ENCODE data around the gene ANXA10.

Gene ANXA10

DNA sequence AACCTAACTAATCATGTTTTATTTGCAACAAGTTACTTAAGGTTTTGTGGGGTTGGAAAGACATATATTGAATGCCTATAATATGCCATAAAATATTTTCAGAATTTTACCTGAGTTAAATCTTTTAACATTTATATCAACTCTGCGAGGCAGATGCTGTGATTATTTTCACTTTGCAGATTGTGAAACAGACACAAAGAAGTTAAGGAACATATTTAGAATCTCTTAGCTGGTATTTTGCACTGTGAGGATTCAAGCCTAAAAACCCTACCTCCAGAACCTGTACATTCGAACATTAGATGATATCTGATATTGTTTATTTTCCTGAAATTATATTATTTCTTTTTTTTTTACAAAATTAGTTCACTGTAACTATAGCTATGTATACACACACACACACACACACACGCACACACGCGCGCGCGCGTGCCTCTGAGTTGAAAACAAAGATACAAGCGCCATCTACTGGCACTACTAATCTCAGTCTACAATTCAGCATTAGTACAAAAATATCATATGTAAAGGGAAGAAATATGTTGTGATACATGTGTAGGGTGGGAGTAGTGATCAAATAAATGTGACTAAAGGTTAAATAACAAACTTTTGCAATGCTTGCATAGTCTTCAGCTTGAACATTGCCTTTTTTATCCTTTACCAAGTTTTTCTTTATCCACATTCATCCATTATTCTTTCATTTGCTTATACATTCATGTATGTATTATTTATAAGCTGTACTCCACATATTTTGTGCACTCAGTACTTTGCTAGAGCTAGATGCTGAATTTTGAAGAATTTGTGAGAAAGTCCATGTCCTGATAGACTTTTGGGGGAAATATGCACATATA lies 61.5 kb downstream of the ANXA10 start:
- TF ChIP-seq CTCF (IDR thresholded peaks at IDR 0.05; ENCODE audit: low read length) = peak; percentile 70
- TF ChIP-seq EZH2 (IDR thresholded peaks at IDR 0.05; ENCODE audit: borderline replicate concordance, low read length) = no peak
- no peak overlapping the region for H3K4me3 ChIP-seq (ENCODE audit: low read depth, low read length, poor library complexity, severe bottlenecking)

GRCh38 chr4:168154546-168155277 lies 62.4 kb downstream of the ANXA10 start:
- Histone ChIP-seq H3K4me2 (ENCODE audit: low read length) (no peak overlapping the region), H2AFZ (ENCODE audit: low read length) (no peak overlapping the region)

More for the DNA sequence above, 61.5 kb downstream of the ANXA10 start:
- H3K27me3 ChIP-seq (ENCODE audit: insufficient read depth, low read length) = no peaks in the 10 kb centered on the region
- H3K79me2 ChIP-seq (ENCODE audit: insufficient read depth, low read length) = no peaks in the 10 kb centered on the region
- no peak overlapping the region for H3K4me2 ChIP-seq (ENCODE audit: low read length)
- H3K9ac ChIP-seq (ENCODE audit: low read length) = no peak overlapping the region
- H3K36me3 ChIP-seq (ENCODE audit: insufficient read depth, low read length) = no peaks in the 10 kb centered on the region
- no peaks in the 10 kb centered on the region for H3K9me3 ChIP-seq (ENCODE audit: low read length)
- H3K4me1 ChIP-seq (ENCODE audit: insufficient read depth, low read length, severe bottlenecking) = no peaks in the 10 kb centered on the region
- no peaks in the 10 kb centered on the region for H3F3A ChIP-seq (ENCODE audit: insufficient read depth, low read length)
- no peaks in the 10 kb centered on the region for H4K20me1 ChIP-seq (ENCODE audit: insufficient read depth, low read length)
- no peak overlapping the region for H3K27ac ChIP-seq (ENCODE audit: low read depth, low read length, poor library complexity, severe bottlenecking)
- no peaks in the 10 kb centered on the region for H3K9me2 ChIP-seq (ENCODE audit: low read depth, low read length)
- H2AFZ ChIP-seq (ENCODE audit: low read length) = no peak overlapping the region

DNA sequence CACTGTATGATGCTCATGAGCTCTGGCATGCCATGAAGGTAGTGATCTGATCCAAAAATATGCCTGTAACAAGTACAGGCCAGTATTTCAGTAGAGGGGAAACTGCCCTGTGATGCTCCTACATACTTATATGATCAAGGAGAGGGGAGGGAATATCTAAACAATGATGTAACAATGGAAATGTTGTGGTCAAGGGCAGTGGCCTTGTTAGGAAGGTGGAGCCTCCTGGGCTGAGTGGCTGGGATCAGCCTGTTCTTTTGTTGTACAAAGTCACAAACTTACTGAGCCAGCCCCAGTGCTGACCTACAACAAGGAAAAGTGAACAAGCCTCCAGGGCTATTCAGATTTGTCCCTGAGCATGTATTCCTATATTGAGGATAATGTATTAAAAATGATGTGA lies 70.3 kb downstream of the ANXA10 start:
- no peaks in the 10 kb centered on the region for H3K9me2 ChIP-seq (ENCODE audit: low read depth, low read length)
- no peaks in the 10 kb centered on the region for H4K20me1 ChIP-seq (ENCODE audit: insufficient read depth, low read length)
- H3K4me3 ChIP-seq (ENCODE audit: low read depth, low read length, poor library complexity, severe bottlenecking) = no peak overlapping the region
- H3K9me3 ChIP-seq (ENCODE audit: low read length) = no peaks in the 10 kb centered on the region
- no peaks in the 10 kb centered on the region for H3K79me2 ChIP-seq (ENCODE audit: insufficient read depth, low read length)
- H3K4me1 ChIP-seq (ENCODE audit: insufficient read depth, low read length, severe bottlenecking) = no peaks in the 10 kb centered on the region
- no peak overlapping the region for H2AFZ ChIP-seq (ENCODE audit: low read length)
- no peak for TF ChIP-seq EZH2 (IDR thresholded peaks at IDR 0.05; ENCODE audit: borderline replicate concordance, low read length)
- TF ChIP-seq CTCF (IDR thresholded peaks at IDR 0.05; ENCODE audit: low read length) = no peak
- no peaks in the 10 kb centered on the region for H3K36me3 ChIP-seq (ENCODE audit: insufficient read depth, low read length)
- H3K4me2 ChIP-seq (ENCODE audit: low read length) = no peak overlapping the region
- no peaks in the 10 kb centered on the region for H3K27me3 ChIP-seq (ENCODE audit: insufficient read depth, low read length)
- no peak overlapping the region for H3K27ac ChIP-seq (ENCODE audit: low read depth, low read length, poor library complexity, severe bottlenecking)
- no peak overlapping the region for H3K9ac ChIP-seq (ENCODE audit: low read length)
- no peaks in the 10 kb centered on the region for H3F3A ChIP-seq (ENCODE audit: insufficient read depth, low read length)

More at GRCh38 chr4:168154546-168155277, 62.4 kb downstream of the ANXA10 start:
- no peak overlapping the region for H3K27ac ChIP-seq (ENCODE audit: low read depth, low read length, poor library complexity, severe bottlenecking)
- H3K79me2 ChIP-seq (ENCODE audit: insufficient read depth, low read length) = no peaks in the 10 kb centered on the region
- H3F3A ChIP-seq (ENCODE audit: insufficient read depth, low read length) = no peaks in the 10 kb centered on the region
- H4K20me1 ChIP-seq (ENCODE audit: insufficient read depth, low read length) = no peaks in the 10 kb centered on the region
- no peaks in the 10 kb centered on the region for H3K36me3 ChIP-seq (ENCODE audit: insufficient read depth, low read length)
- H3K4me1 ChIP-seq (ENCODE audit: insufficient read depth, low read length, severe bottlenecking) = no peaks in the 10 kb centered on the region
- no peak overlapping the region for H3K9ac ChIP-seq (ENCODE audit: low read length)
- H3K9me2 ChIP-seq (ENCODE audit: low read depth, low read length) = no peaks in the 10 kb centered on the region
- H3K4me3 ChIP-seq (ENCODE audit: low read depth, low read length, poor library complexity, severe bottlenecking) = no peak overlapping the region
- TF ChIP-seq CTCF (IDR thresholded peaks at IDR 0.05; ENCODE audit: low read length) (no peak), EZH2 (IDR thresholded peaks at IDR 0.05; ENCODE audit: borderline replicate concordance, low read length) (no peak)
- no peaks in the 10 kb centered on the region for H3K27me3 ChIP-seq (ENCODE audit: insufficient read depth, low read length)
- H3K9me3 ChIP-seq (ENCODE audit: low read length) = no peaks in the 10 kb centered on the region

Measured in OCI-LY1 (cell line).